NCI-H460 (cell line): Measurements from ENCODE around the gene POU6F1. TPM values are rescaled to one million over a fixed set of nuclear protein-coding genes. Genes with fewer than 3 reads are reported as not detected.

Source experiments
- DNase-seq: peaks from one replicate; pipeline ENCODE4 v3.0.0-alpha.2; 2016; ENCODE audit warnings: low read depth; ENCODE audit errors: extremely low read depth
- total RNA-seq: library from RNA; depleted of rRNA; stranded (reverse); fragments of >200 nt; shearing (Covaris generic); gene quantifications from 2 replicates; pipeline ENCODE4 v1.2.3, GENCODE V29; 2014

Gene POU6F1
- total RNA-seq, 1 experiment from 2014 or later = 4.7 TPM

- DNase-seq = no peak
Measured at GRCh38 chr12:51199366-51199945, 18.4 kb downstream of the POU6F1 start.

- no peak for DNase-seq
Measured at GRCh38 chr12:51198568-51199365, 19.1 kb downstream of the POU6F1 start.

- DNase-seq = no peak
Measured at GRCh38 chr12:51197736-51198567, 19.9 kb downstream of the POU6F1 start.

- no peak for DNase-seq
Measured at GRCh38 chr12:51196547-51196946, 21.3 kb downstream of the POU6F1 start.

- no peak for DNase-seq
Measured at GRCh38 chr12:51195841-51196240, 22.0 kb downstream of the POU6F1 start.

GRCh38 chr12:51192284-51192671, 25.6 kb downstream of the POU6F1 start:
- DNase-seq = no peak

GRCh38 chr12:51191516-51192283, 26.2 kb downstream of the POU6F1 start:
- no peak for DNase-seq

- no peak for DNase-seq
Measured at GRCh38 chr12:51190820-51191219, 27.0 kb downstream of the POU6F1 start.

- no peak for DNase-seq
Measured at GRCh38 chr12:51189790-51190355, 28.0 kb downstream of the POU6F1 start.

GRCh38 chr12:51188359-51189051, 29.4 kb downstream of the POU6F1 start:
- no peak for DNase-seq

GRCh38 chr12:51187370-51187987, 30.4 kb downstream of the POU6F1 start:
- no peak for DNase-seq

- no peak for DNase-seq
Measured at GRCh38 chr12:51186465-51187085, 31.3 kb downstream of the POU6F1 start.

GRCh38 chr12:51185171-51185717, 32.6 kb downstream of the POU6F1 start:
- no peak for DNase-seq

GRCh38 chr12:51183816-51184215, 34.0 kb downstream of the POU6F1 start:
- DNase-seq = no peak

GRCh38 chr12:51183349-51183748, 34.5 kb downstream of the POU6F1 start:
- DNase-seq = no peak

- DNase-seq = no peak
Measured at GRCh38 chr12:51181558-51181957, 36.3 kb downstream of the POU6F1 start.

- DNase-seq = no peak
Measured at GRCh38 chr12:51177897-51178296, 40.0 kb downstream of the POU6F1 start.

- DNase-seq = no peak
Measured at GRCh38 chr12:51174501-51174900, 43.4 kb downstream of the POU6F1 start.
